Pancreas (tissue), 10 donors: ENCODE measurements around the gene RER1. TPM values are rescaled to one million over a fixed set of nuclear protein-coding genes. Genes with fewer than 3 reads are reported as not detected.
A peak's percentile ranks its signal among the peaks of the same experiment; 100 is the strongest.

ENCODE experiments used
- ATAC-seq, 4 donors: fragments of 200-7000 bp; cut with Tn5 transposase; one replicate each; pipeline versions ENCODE4 v1.8.0 to v1.9.1; 2020; ENCODE audit warnings: mild to moderate bottlenecking in 4 of 4, moderate library complexity in 4 of 4
- DNase-seq, 6 donors: peaks; one replicate each; pipeline ENCODE4 v3.0.0-alpha.2; 2020
- FAIRE-seq: peaks from 2 replicates; lab custom pipeline; 2012; peaks lifted over from hg19 to GRCh38; lab: Jason Lieb, UNC
- H3K27ac ChIP-seq, 4 donors: fragments of 200-600 bp; sonication (generic); 1 replicate in 3 of 4; 2 replicates in 1 of 4; pipeline versions ENCODE4 v1.5.0 to v1.8.0; 2020
- H3K27me3 ChIP-seq, 4 donors: fragments of 200-600 bp; one replicate each; pipeline ENCODE4 v1.8.0; 2021
- H3K36me3 ChIP-seq, 3 donors: fragments of 200-600 bp; sonication (generic) in 1 of 3; one replicate each; pipeline versions ENCODE4 v1.5.0 to v1.8.0; 2020 to 2021
- H3K4me1 ChIP-seq, 3 donors: fragments of 200-600 bp; one replicate each; pipeline ENCODE4 v1.8.0; 2021
- H3K4me3 ChIP-seq, 4 donors: fragments of 200-600 bp; sonication (generic) in 2 of 4; one replicate each; pipeline versions ENCODE4 v1.5.0 to v1.8.0; 2020 to 2021
- H3K9me3 ChIP-seq, 4 donors: fragments of 200-600 bp; one replicate each; pipeline ENCODE4 v1.8.0; 2021
- WGBS, 2 donors: extraction: QIAGEN DNeasy Blood & Tissue Kit; methylation state at CpG; one replicate each; pipeline ENCODE4 v1.1.7; 2013; 5-methylcytosine and 5-hydroxymethylcytosine counted together
- intact Hi-C, 3 donors: fragments of 100-400 bp; cut with DNase I; formaldehyde crosslinking; loops; one replicate each; pipeline versions ENCODE4 v1.11.1 to v1.14.2; 2022
- polyA plus RNA-seq, 2 donors: library from polyadenylated mRNA; stranded (reverse); fragments of 200-250 nt; gene quantifications; one replicate each; pipeline ENCODE4 v1.2.3, GENCODE V29; 2013
- total RNA-seq, 6 donors: library from RNA; stranded (reverse); fragmentation: NEBNext Ultra II Directional in 4 of 6; extraction: Animal tissue kit (Norgen Biotek cat#: 25700) in 4 of 6; gene quantifications; one replicate each; pipeline versions ENCODE4 v1.2.1 to v1.2.4, GENCODE V29; 2021 to 2023
- TF ChIP-seq, protein P1 (sequence below), 4 donors: fragments of 200-600 bp; sonication (generic) in 3 of 4; IDR thresholded peaks; one replicate each; pipeline versions ENCODE4 v1.5.0 to v1.8.0; 2021; ENCODE audit warnings: antibody characterized with exemption in 4 of 4
- donor health status: healthy with polysubstance abuse.
- donor health status: DM: no; HTN: no; CAD: no; lungs with moderate emphysema.
- donor health status: DM: no; HTN: no; CAD: no.
- donor health status: control.
- donor health status: control.
- donor health status: Bipolar disorder and iron deficiency.
- donor health status: DM: yes; HTN: yes; CAD: no.
- donor health status: DM: no; HTN: no; CAD: no.
- donor health status: DM: no; HTN: no; CAD: no.
- donor health status: DM: yes; HTN: yes; CAD: no.

The RER1 gene
- total and polyA plus RNA-seq, 8 donors, result 54.8 to 84.2 (median 70.6) TPM

DNA sequence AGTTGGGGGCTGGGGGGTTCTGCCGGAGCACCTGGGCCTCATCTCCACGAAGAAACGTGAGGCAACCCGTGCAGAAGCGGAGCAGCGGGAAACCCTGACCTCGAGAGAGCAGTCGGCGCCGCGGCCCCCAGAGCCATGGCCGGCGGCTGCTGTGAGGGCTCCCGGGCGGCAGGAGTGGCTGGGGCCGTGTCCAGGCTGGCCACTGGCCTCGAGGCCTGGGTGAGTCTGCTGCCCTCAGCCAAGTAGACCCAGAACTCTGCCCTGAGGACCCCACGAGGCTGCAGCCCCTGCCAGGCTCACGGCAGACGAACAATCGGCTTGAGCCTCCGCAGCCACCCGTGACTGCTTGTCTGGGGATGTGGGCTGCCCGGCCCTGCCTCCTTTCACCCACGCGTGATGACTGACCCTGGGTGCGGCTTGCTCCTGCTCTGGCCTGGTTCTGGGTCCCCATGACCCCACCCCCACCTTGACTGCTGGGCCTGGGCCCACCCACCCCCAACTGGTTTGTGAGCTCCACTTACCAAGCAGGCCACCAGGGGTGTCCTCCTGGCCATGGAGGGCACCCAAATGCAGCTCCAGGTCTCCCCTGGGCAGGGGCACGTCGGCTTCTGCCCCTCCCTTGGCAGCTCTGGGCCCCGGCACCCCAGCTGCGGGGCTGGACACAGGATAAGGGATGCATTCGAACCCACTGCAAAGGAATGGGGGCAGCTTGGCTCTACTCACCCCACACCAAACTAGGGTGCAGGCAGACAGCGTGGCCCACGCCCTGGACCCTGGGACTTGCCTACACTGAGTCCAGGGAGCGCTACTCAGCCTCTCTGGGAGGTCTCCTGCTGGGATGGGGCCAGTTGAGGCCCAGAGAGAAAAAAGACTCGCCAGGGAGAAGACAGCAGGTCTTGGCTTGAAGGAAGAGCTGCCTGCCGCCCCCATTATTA is 34.5 kb upstream of the RER1 start:
- intact Hi-C loops, result no loop called here
- WGBS, 2 donors, result 84% methylated on average over 32 to 37 of the region's 37 CpGs
- no peak overlapping the region for H3K4me3 ChIP-seq
- no peak overlapping the region for H3K27ac ChIP-seq
- H3K9me3 ChIP-seq, result no peaks in the 10 kb centered on the region
- DNase-seq (peak in 3 of 6 donors; percentile 14 to 55 (median 43)), ATAC-seq (no peak), FAIRE-seq (no peak)
- TF ChIP-seq, protein P1, sequence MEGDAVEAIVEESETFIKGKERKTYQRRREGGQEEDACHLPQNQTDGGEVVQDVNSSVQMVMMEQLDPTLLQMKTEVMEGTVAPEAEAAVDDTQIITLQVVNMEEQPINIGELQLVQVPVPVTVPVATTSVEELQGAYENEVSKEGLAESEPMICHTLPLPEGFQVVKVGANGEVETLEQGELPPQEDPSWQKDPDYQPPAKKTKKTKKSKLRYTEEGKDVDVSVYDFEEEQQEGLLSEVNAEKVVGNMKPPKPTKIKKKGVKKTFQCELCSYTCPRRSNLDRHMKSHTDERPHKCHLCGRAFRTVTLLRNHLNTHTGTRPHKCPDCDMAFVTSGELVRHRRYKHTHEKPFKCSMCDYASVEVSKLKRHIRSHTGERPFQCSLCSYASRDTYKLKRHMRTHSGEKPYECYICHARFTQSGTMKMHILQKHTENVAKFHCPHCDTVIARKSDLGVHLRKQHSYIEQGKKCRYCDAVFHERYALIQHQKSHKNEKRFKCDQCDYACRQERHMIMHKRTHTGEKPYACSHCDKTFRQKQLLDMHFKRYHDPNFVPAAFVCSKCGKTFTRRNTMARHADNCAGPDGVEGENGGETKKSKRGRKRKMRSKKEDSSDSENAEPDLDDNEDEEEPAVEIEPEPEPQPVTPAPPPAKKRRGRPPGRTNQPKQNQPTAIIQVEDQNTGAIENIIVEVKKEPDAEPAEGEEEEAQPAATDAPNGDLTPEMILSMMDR (IDR thresholded peaks at IDR 0.05), result no peak
- H3K27me3 ChIP-seq, result no peaks in the 10 kb centered on the region
- no peaks in the 10 kb centered on the region for H3K36me3 ChIP-seq
- H3K4me1 ChIP-seq, result no peaks in the 10 kb centered on the region

DNA sequence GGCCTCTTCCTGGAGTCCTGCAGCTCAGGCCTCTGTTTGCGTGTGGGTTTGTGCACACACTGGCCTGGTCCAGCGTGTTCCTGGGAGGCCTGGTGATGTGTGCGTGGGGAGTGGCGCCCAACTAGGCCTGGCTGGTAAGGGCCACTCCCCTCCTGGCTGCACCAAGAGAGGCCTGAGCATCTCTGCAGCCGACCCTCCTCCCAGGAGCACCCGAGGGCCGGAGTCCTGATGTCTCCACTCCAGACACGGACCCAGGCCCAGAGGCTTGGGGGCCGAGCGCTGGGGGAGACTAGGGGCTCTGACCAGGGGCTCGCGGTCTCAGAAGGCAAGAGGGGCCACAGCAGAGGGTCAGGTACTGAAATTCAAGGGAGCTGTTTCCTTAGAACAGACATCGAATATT is 33.6 kb upstream of the RER1 start:
- TF ChIP-seq, protein P1 (IDR thresholded peaks at IDR 0.05), result no peak
- Histone ChIP-seq H3K27me3 (no peaks in the 10 kb centered on the region), H3K27ac (no peak overlapping the region), H3K4me1 (no peaks in the 10 kb centered on the region), H3K4me3 (no peak overlapping the region), H3K36me3 (no peaks in the 10 kb centered on the region), H3K9me3 (no peaks in the 10 kb centered on the region)
- intact Hi-C loops, result no loop called here
- DNase-seq (peak in 3 of 6 donors; percentile 12 to 45 (median 24)), ATAC-seq (no peak), FAIRE-seq (no peak)
- WGBS, 2 donors, result 85 to 87% methylated on average over 13 of the region's 13 CpGs

DNA sequence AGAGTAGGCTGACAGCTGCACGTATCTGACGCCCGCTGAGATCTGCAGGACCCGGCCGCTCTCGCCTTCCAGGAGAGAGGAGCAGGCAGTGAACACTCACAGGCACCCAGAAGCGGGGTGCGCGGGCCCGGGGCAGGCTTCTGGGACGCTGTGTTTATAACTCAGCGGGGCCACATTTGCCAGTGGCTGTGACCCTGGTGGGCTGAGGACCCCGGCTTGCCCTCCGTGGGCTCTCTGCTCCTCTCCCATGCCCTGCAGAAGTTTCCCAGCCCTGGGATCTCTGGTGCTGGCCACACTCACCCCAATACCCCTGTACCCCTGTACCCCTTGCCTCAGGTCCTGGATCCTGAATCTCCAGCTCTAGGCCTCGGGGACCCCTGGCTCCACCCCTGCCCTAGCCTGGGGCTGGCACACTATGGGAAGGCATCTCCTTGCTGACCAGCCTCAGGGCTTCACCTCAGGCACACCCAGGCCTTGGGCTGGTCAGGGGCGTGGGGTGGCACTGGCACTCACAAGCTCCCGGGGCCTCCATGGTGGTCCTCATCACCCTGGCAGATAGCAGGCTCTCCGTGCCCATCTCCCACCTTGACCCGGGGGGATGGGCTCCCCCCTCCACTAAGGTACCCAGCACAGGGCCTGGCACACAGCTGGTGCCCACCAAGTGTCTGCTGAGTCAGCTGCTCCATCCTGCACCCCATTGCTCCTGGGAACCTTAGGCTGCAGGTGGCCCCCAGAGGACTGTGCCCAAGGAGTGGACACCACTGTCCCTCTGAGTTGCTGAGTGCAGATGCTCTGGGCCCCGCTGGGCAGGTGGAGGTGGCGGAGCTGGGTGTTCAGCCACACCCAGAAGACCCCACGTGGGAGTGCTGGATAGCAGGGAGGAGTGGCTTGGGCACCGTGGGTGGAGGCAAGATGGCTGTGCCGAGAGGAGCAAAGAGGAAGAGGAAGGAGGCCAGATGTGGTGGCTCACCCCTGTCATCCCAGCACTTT is 32.7 kb upstream of the RER1 start:
- Histone ChIP-seq H3K4me1 (no peaks in the 10 kb centered on the region), H3K27ac (no peak overlapping the region), H3K36me3 (no peaks in the 10 kb centered on the region), H3K4me3 (no peak overlapping the region), H3K9me3 (no peaks in the 10 kb centered on the region), H3K27me3 (no peaks in the 10 kb centered on the region)
- intact Hi-C loops, result no loop called here
- TF ChIP-seq, protein P1 (IDR thresholded peaks at IDR 0.05), result no peak
- peak in 3 of 6 donors; percentile 23 to 56 (median 43) for DNase-seq
- no peak for FAIRE-seq
- 90 to 91% methylated on average over 24 of the region's 24 CpGs for WGBS, 2 donors
- no peak for ATAC-seq

DNA sequence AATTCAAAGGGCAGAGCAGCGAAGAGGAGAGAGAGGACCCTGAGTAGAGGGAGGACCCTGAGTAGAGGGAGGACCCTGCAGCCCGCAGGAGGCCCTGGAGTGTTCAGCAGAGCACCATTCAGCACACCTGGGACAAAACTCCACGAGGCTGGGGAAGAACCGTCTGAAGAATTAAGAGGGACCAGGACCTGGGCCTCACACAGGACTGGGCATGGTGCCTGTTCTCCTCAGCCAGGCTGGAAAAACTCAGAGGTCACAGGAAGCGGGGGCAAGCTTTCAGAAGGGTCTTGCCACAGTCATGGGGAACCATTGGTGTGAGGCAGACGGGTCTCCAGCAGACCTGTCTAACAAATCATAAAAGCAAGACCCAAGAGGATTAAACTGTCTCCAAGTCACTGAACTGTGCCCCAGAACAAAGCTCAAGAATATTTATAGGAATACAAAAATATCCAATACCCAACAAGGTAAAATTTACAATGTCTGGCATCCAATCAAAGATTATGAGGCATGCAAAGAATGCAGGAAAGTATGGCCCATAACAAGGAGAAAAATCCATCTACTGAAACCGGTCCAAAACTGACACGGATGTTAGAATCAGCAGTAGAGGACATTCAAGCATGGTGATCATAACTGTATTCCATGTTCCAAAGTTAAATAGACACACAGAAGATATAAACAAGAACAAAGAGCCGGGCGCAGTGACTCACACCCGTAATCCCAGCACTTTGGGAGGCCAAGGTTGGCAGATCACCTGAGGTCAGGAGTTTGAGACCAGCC is 30.9 kb upstream of the RER1 start:
- no peaks in the 10 kb centered on the region for H3K9me3 ChIP-seq
- ATAC-seq (peak in 2 of 4 donors; percentile 50 to 51), FAIRE-seq (no peak), DNase-seq (no peak)
- intact Hi-C loops, result no loop called here
- no peak overlapping the region for H3K4me3 ChIP-seq
- H3K27me3 ChIP-seq, result no peaks in the 10 kb centered on the region
- H3K27ac ChIP-seq, result no peak overlapping the region
- 66 to 67% methylated on average over 11 of the region's 11 CpGs for WGBS, 2 donors
- H3K36me3 ChIP-seq, result no peaks in the 10 kb centered on the region
- no peaks in the 10 kb centered on the region for H3K4me1 ChIP-seq
- TF ChIP-seq, protein P1 (IDR thresholded peaks at IDR 0.05), result no peak
